OCI-LY7 (cell line): Measurements from ENCODE around the gene SLC4A1AP.

Source experiments
- CTCF ChIP-seq: fragments of 200-600 bp; sonication (generic); conservative IDR thresholded peaks from 2 replicates; pipeline ENCODE4 v1.5.1; 2014; ENCODE audit warnings: mild to moderate bottlenecking, antibody characterized with exemption, low read length, moderate library complexity, mixed read lengths
- EZH2phosphoT487 ChIP-seq: fragments of 200-600 bp; sonication (generic); IDR thresholded peaks from 2 replicates; pipeline ENCODE4 v1.6.1; 2018; ENCODE audit warnings: low read depth, borderline replicate concordance, mild to moderate bottlenecking, mixed run types, antibody characterized with exemption, low read length, moderate library complexity, mixed read lengths

DNA sequence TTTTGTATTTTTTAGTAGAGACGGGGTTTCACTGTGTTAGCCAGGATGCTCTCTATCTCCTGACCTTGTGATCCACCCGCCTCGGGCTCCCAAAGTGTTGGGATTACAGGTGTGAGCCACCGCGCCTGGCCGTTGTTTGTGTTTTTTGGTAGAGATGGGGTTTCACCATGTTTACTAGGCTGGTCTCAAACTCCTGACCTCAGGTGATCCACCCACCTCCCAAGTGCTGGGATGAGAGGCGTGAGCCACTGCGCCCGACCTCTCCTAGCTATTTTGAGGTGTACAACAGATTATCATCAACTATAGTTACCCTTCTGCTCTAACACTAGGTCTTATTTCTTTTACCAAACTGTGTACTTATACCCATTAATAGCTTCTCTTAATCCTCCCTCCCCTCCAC, 78.9 kb downstream of the SLC4A1AP start:
- no peak for TF ChIP-seq CTCF
- no peak for TF ChIP-seq EZH2phosphoT487
